ENCODE results near the gene MGAT5B. TPM values are rescaled to one million over a fixed set of nuclear protein-coding genes. Genes with fewer than 3 reads are reported as not detected.

The MGAT5B gene
- total and polyA plus RNA-seq, 10 of the 15 experiments (the other 5 are each of a cell fraction or from before 2014, with no cell fraction given), result 0.13 TPM; not detected in 9

DNA sequence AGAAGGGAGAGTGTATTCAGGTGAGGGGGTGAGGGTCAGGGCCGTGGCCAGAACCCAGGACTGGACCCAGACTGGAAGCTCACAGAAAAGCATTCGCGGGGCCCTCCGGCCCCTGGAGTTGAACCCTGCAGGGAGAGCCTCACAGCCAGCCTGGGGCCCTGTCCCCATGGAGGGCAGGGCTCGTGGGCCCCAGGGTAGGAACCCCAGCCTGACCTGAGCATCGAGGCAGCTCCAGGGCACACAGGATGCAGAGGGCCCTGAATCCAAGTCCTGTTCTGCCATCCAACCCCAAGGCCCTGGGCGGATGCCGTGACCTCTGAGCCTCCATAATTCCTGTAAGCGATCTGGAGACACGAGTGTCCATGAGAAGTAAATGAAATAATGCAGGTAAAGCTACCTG lies 79.1 kb downstream of the MGAT5B start (continued):
- TF ChIP-seq, protein P1, sequence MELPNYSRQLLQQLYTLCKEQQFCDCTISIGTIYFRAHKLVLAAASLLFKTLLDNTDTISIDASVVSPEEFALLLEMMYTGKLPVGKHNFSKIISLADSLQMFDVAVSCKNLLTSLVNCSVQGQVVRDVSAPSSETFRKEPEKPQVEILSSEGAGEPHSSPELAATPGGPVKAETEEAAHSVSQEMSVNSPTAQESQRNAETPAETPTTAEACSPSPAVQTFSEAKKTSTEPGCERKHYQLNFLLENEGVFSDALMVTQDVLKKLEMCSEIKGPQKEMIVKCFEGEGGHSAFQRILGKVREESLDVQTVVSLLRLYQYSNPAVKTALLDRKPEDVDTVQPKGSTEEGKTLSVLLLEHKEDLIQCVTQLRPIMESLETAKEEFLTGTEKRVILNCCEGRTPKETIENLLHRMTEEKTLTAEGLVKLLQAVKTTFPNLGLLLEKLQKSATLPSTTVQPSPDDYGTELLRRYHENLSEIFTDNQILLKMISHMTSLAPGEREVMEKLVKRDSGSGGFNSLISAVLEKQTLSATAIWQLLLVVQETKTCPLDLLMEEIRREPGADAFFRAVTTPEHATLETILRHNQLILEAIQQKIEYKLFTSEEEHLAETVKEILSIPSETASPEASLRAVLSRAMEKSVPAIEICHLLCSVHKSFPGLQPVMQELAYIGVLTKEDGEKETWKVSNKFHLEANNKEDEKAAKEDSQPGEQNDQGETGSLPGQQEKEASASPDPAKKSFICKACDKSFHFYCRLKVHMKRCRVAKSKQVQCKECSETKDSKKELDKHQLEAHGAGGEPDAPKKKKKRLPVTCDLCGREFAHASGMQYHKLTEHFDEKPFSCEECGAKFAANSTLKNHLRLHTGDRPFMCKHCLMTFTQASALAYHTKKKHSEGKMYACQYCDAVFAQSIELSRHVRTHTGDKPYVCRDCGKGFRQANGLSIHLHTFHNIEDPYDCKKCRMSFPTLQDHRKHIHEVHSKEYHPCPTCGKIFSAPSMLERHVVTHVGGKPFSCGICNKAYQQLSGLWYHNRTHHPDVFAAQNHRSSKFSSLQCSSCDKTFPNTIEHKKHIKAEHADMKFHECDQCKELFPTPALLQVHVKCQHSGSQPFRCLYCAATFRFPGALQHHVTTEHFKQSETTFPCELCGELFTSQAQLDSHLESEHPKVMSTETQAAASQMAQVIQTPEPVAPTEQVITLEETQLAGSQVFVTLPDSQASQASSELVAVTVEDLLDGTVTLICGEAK (IDR thresholded peaks at IDR 0.05; ENCODE audit: borderline replicate concordance), result no peak
- TF ChIP-seq, protein P2, sequence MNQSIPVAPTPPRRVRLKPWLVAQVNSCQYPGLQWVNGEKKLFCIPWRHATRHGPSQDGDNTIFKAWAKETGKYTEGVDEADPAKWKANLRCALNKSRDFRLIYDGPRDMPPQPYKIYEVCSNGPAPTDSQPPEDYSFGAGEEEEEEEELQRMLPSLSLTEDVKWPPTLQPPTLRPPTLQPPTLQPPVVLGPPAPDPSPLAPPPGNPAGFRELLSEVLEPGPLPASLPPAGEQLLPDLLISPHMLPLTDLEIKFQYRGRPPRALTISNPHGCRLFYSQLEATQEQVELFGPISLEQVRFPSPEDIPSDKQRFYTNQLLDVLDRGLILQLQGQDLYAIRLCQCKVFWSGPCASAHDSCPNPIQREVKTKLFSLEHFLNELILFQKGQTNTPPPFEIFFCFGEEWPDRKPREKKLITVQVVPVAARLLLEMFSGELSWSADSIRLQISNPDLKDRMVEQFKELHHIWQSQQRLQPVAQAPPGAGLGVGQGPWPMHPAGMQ (IDR thresholded peaks at IDR 0.05; ENCODE audit: borderline replicate concordance), result no peak
- TF ChIP-seq ZBED1 (IDR thresholded peaks at IDR 0.05; ENCODE audit: borderline replicate concordance) (no peak), SIN3A (IDR thresholded peaks at IDR 0.05; ENCODE audit: low read depth, low read length) (no peak)

DNA sequence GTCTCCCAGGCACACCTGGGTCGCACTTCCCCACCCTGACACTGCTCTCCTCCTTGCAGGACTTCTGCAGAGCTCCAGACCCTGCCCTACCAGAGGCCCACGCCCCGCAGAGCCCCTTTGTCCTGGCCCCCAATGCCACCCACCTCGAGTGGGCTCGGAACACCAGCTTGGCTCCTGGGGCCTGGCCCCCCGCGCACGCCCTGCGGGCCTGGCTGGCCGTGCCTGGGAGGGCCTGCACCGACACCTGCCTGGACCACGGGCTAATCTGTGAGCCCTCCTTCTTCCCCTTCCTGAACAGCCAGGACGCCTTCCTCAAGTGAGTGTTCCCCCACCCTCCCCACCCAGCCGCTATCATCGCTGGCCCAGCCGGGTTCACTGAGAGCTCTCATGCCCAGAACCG lies 79.6 kb downstream of the MGAT5B start:
- Histone ChIP-seq H3K9ac (ENCODE audit: control insufficient read depth, insufficient read depth, low read length) (no peak overlapping the region), H3K27me3 (replicated peaks in 1 of 2; ENCODE audit: control insufficient read depth in 2 of 2, insufficient read depth in 2 of 2, low read length in 1 of 2) (no peaks in the 10 kb centered on the region; a peak in 2 of 4 replicates), H3K36me3 (ENCODE audit: control insufficient read depth in 2 of 2, insufficient read depth in 2 of 2, low read length in 1 of 2) (no peaks in the 10 kb centered on the region), H3K4me1 (ENCODE audit: control insufficient read depth, insufficient read depth, low read length) (no peaks in the 10 kb centered on the region), H3K27ac (ENCODE audit: control insufficient read depth, insufficient read depth) (no peak overlapping the region), H3K9me3 (replicated peaks; ENCODE audit: control insufficient read depth, insufficient read depth, low read length) (no peaks in the 10 kb centered on the region), H4K20me1 (ENCODE audit: control insufficient read depth, insufficient read depth) (no peaks in the 10 kb centered on the region), H3K79me2 (ENCODE audit: control insufficient read depth, insufficient read depth, low read length) (no peaks in the 10 kb centered on the region), H2AFZ (ENCODE audit: control insufficient read depth, low read depth, low read length) (no peak overlapping the region), H3K4me2 (ENCODE audit: control insufficient read depth, insufficient read depth) (no peak overlapping the region), H3K4me3 (no peak overlapping the region)
- TF ChIP-seq, protein P3, sequence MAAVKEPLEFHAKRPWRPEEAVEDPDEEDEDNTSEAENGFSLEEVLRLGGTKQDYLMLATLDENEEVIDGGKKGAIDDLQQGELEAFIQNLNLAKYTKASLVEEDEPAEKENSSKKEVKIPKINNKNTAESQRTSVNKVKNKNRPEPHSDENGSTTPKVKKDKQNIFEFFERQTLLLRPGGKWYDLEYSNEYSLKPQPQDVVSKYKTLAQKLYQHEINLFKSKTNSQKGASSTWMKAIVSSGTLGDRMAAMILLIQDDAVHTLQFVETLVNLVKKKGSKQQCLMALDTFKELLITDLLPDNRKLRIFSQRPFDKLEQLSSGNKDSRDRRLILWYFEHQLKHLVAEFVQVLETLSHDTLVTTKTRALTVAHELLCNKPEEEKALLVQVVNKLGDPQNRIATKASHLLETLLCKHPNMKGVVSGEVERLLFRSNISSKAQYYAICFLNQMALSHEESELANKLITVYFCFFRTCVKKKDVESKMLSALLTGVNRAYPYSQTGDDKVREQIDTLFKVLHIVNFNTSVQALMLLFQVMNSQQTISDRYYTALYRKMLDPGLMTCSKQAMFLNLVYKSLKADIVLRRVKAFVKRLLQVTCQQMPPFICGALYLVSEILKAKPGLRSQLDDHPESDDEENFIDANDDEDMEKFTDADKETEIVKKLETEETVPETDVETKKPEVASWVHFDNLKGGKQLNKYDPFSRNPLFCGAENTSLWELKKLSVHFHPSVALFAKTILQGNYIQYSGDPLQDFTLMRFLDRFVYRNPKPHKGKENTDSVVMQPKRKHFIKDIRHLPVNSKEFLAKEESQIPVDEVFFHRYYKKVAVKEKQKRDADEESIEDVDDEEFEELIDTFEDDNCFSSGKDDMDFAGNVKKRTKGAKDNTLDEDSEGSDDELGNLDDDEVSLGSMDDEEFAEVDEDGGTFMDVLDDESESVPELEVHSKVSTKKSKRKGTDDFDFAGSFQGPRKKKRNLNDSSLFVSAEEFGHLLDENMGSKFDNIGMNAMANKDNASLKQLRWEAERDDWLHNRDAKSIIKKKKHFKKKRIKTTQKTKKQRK (IDR thresholded peaks at IDR 0.05; ENCODE audit: low read depth, low read length), result no peak
- TF ChIP-seq ZNF24 (IDR thresholded peaks at IDR 0.05), result no peak
- no peak for TF ChIP-seq DPF2 (IDR thresholded peaks at IDR 0.05)
- TF ChIP-seq, protein P4, sequence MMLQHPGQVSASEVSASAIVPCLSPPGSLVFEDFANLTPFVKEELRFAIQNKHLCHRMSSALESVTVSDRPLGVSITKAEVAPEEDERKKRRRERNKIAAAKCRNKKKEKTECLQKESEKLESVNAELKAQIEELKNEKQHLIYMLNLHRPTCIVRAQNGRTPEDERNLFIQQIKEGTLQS (IDR thresholded peaks at IDR 0.05; ENCODE audit: borderline replicate concordance, extremely low read depth, low read depth, low read length), result no peak
- no peak for TF ChIP-seq MTA2 (IDR thresholded peaks at IDR 0.05; ENCODE audit: low read depth)
- TF ChIP-seq SPI1 (IDR thresholded peaks at IDR 0.05; ENCODE audit: borderline replicate concordance, insufficient read depth, low read depth, low read length), result no peak
- no peak for TF ChIP-seq MYB (IDR thresholded peaks at IDR 0.05; ENCODE audit: borderline replicate concordance, low read depth, low read length)
- ChIA-PET POLR2A (no interaction called here), CTCF (no interaction called here), SMC1A (ENCODE audit: uncharacterized antibody, unreplicated experiment) (no interaction called here), RAD21 (ENCODE audit: unreplicated experiment) (no interaction called here)
- intact Hi-C loops (cut with micrococcal nuclease; ENCODE audit: unreplicated experiment) (no loop called here), in situ Hi-C loops (cut with MboI) (no loop called here)
- BruUV-seq (replicated peaks), result no TSS peak
- WGBS (ENCODE audit: insufficient coverage, insufficient replicate concordance, low lambda C conversion rate, missing lambda C conversion rate), result 7% methylated on average over 13 of the region's 17 CpGs
- DNase-seq (ENCODE audit: low read depth, low spot score), result no peak
- no peak for ATAC-seq
- no peak for FAIRE-seq
